ENCODE results near the gene LTBP1. TPM values are rescaled to one million over a fixed set of nuclear protein-coding genes. Genes with fewer than 3 reads are reported as not detected.

The LTBP1 gene
- total RNA-seq, 1 experiment from 2014 or later = 19.6 TPM

DNA sequence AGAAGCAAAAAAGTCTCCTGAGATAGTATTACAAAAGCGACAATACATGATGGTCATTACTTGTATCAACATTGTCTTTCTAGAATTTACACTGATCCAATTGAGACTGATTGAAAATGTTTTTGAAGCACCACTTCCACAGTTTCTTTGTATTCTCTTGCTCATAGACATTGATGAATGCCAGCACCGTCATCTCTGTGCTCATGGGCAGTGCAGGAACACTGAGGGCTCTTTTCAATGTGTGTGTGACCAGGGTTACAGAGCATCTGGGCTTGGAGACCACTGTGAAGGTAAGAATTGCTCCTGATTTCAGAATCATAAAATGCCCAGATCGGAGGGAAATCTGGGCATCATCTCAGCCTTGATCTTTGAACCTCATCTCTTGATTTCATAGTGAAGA, 354.6 kb downstream of the LTBP1 start:
- no peak overlapping the region for H3K4me3 ChIP-seq (ENCODE audit: insufficient read depth, low read depth, low read length)
- no peaks in the 10 kb centered on the region for H3K27me3 ChIP-seq (ENCODE audit: control insufficient read depth, insufficient read depth, low read length)
- no peaks in the 10 kb centered on the region; the same call in 1 of the 2 replicates for H3K36me3 ChIP-seq (replicated peaks; ENCODE audit: control insufficient read depth, insufficient read depth, low read length)
- no peak for DNase-seq

GRCh38 chr2:33302348-33302747, 355.6 kb downstream of the LTBP1 start:
- Histone ChIP-seq H3K4me3 (ENCODE audit: insufficient read depth, low read depth, low read length) (no peak overlapping the region), H3K27me3 (ENCODE audit: control insufficient read depth, insufficient read depth, low read length) (no peaks in the 10 kb centered on the region), H3K36me3 (replicated peaks; ENCODE audit: control insufficient read depth, insufficient read depth, low read length) (no peaks in the 10 kb centered on the region; the same call in 1 of the 2 replicates)
- DNase-seq = no peak

GRCh38 chr2:33304032-33304864, 357.5 kb downstream of the LTBP1 start:
- H3K36me3 ChIP-seq (replicated peaks; ENCODE audit: control insufficient read depth, insufficient read depth, low read length) = no peaks in the 10 kb centered on the region; the same call in 1 of the 2 replicates
- no peak overlapping the region for H3K4me3 ChIP-seq (ENCODE audit: insufficient read depth, low read depth, low read length)
- peak; percentile 10 for DNase-seq
- no peaks in the 10 kb centered on the region for H3K27me3 ChIP-seq (ENCODE audit: control insufficient read depth, insufficient read depth, low read length)

- DNase-seq = no peak
- Histone ChIP-seq H3K27me3 (ENCODE audit: control insufficient read depth, insufficient read depth, low read length) (no peaks in the 10 kb centered on the region), H3K36me3 (replicated peaks; ENCODE audit: control insufficient read depth, insufficient read depth, low read length) (no peaks in the 10 kb centered on the region), H3K4me3 (ENCODE audit: insufficient read depth, low read depth, low read length) (no peak overlapping the region)
Observed at GRCh38 chr2:33307659-33308270, 361.0 kb downstream of the LTBP1 start.

DNA sequence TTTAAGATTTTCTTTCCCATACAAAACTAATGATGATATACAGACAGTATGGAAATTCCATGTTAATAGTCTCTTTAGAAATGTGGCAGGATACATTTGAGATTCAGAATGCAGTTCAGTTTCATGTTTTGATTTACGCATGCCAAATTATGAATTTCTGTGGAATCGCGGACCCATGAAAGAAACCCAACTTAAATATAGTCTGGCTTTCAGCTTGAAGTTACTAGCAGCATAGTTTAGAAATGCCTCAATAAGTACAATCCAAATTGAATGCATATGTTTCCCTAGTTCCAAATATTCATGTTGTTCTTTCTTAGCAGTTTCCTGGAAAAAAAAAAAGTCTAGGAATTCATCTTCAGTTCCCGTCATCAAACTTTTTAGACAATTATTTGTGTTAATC, 365.6 kb downstream of the LTBP1 start:
- Histone ChIP-seq H3K36me3 (replicated peaks; ENCODE audit: control insufficient read depth, insufficient read depth, low read length) (no peaks in the 10 kb centered on the region), H3K27me3 (ENCODE audit: control insufficient read depth, insufficient read depth, low read length) (no peaks in the 10 kb centered on the region), H3K4me3 (ENCODE audit: insufficient read depth, low read depth, low read length) (no peak overlapping the region)
- DNase-seq = no peak

DNA sequence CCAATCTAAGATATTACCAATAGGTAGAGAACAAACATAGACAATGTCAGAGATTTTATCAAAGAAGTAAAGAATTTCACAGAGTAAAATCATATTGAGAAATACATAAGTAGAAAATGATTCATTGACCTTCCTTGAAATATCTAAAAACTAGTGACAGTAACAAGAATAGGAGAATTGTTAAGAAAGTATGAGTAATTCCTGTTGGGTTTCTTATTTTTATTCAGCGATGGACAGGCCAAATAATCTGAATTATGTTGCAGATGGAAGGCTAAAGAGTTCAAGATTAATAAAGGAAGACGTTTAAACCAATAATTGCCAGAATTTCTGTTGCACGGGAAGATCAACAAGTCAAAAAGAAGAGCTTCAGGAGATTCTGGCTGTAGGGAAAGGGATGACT, 366.3 kb downstream of the LTBP1 start:
- no peak for DNase-seq
- Histone ChIP-seq H3K36me3 (replicated peaks; ENCODE audit: control insufficient read depth, insufficient read depth, low read length) (no peaks in the 10 kb centered on the region), H3K4me3 (ENCODE audit: insufficient read depth, low read depth, low read length) (no peak overlapping the region), H3K27me3 (ENCODE audit: control insufficient read depth, insufficient read depth, low read length) (no peaks in the 10 kb centered on the region)

GRCh38 chr2:33314541-33314940, 367.8 kb downstream of the LTBP1 start:
- no peak overlapping the region for H3K4me3 ChIP-seq (ENCODE audit: insufficient read depth, low read depth, low read length)
- H3K36me3 ChIP-seq (replicated peaks; ENCODE audit: control insufficient read depth, insufficient read depth, low read length) = no peaks in the 10 kb centered on the region
- no peaks in the 10 kb centered on the region for H3K27me3 ChIP-seq (ENCODE audit: control insufficient read depth, insufficient read depth, low read length)
- DNase-seq = no peak

GRCh38 chr2:33316328-33316727, 369.6 kb downstream of the LTBP1 start:
- H3K36me3 ChIP-seq (replicated peaks; ENCODE audit: control insufficient read depth, insufficient read depth, low read length) = no peaks in the 10 kb centered on the region
- H3K4me3 ChIP-seq (ENCODE audit: insufficient read depth, low read depth, low read length) = no peak overlapping the region
- H3K27me3 ChIP-seq (ENCODE audit: control insufficient read depth, insufficient read depth, low read length) = no peaks in the 10 kb centered on the region
- DNase-seq = no peak

DNA sequence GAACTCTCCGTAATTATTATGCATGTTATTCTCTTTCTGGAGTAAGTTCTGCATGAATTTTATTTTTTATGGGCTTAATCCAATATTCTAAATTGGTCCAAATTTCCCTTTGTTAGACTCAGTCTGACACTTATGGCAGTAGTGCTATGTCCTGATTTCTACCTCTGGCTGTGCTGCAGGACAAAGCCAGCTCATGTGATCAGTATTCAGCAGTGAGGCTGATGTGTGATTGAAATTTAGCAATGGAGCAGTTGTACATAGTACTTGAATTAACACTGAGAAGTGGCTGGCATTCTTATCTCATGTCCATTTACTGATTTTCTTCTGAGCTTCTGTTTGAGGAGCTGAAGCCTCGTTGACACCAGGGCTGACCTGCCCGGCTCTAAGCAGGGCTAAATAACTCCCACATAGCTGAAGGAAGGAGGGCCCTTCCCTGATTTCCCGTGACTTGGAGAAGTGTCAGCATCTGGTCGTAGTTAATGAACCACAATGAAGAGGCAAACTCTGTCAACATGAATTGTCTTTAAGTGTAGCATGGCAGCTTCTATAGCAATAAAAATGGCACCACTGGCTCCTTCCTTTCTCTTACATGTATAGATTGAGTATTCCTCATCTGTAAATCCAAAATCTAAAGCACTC, 370.7 kb downstream of the LTBP1 start:
- no peak overlapping the region for H3K4me3 ChIP-seq (ENCODE audit: insufficient read depth, low read depth, low read length)
- no peaks in the 10 kb centered on the region for H3K27me3 ChIP-seq (ENCODE audit: control insufficient read depth, insufficient read depth, low read length)
- no peak for DNase-seq
- no peaks in the 10 kb centered on the region for H3K36me3 ChIP-seq (replicated peaks; ENCODE audit: control insufficient read depth, insufficient read depth, low read length)

DNA sequence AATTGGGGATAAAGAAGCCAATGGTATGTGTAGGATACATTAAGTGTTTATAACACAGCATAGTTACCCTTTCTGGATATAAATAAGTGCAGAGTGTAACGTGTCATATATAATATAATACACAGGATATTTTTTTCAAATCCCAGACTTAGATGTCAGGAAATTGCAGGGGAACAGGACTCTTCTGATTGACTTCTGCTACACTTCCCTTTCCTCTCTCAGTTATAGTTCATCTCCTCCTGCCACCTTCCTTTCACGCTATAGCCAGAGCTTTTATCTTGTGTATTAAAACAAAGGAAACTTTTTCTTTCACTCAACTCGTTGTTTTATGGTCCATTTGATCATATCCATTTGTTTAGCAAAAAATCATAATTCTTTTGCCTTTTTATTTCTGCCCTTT, 371.7 kb downstream of the LTBP1 start:
- no peaks in the 10 kb centered on the region for H3K36me3 ChIP-seq (replicated peaks; ENCODE audit: control insufficient read depth, insufficient read depth, low read length)
- DNase-seq = no peak
- no peaks in the 10 kb centered on the region for H3K27me3 ChIP-seq (ENCODE audit: control insufficient read depth, insufficient read depth, low read length)
- H3K4me3 ChIP-seq (ENCODE audit: insufficient read depth, low read depth, low read length) = no peak overlapping the region

DNA sequence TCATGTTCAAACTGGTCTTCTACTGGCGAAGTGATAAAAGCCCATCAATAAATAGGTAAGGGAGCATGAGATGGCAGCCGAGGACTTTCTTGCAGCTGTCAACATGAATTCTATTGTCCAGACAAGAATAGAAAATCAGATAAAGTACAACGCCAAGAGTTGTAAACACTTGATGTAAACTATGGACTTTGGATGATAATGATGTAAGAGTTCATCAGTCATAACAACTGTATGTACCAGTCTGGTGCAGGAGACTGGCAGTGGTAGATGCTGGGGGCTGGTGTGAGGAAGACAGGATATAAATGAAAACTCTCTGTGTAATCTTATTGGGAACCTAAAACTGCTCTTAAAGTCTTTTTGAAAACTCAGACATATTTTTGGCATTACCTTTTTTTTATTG, 373.8 kb downstream of the LTBP1 start:
- Histone ChIP-seq H3K27me3 (ENCODE audit: control insufficient read depth, insufficient read depth, low read length) (no peaks in the 10 kb centered on the region), H3K36me3 (replicated peaks; ENCODE audit: control insufficient read depth, insufficient read depth, low read length) (no peaks in the 10 kb centered on the region), H3K4me3 (ENCODE audit: insufficient read depth, low read depth, low read length) (no peak overlapping the region)
- no peak for DNase-seq

- Histone ChIP-seq H3K36me3 (replicated peaks; ENCODE audit: control insufficient read depth, insufficient read depth, low read length) (no peaks in the 10 kb centered on the region), H3K27me3 (ENCODE audit: control insufficient read depth, insufficient read depth, low read length) (no peaks in the 10 kb centered on the region), H3K4me3 (ENCODE audit: insufficient read depth, low read depth, low read length) (no peak overlapping the region)
- no peak for DNase-seq
Observed at GRCh38 chr2:33321236-33321771, 374.6 kb downstream of the LTBP1 start.

- H3K27me3 ChIP-seq (ENCODE audit: control insufficient read depth, insufficient read depth, low read length) = no peaks in the 10 kb centered on the region
- no peaks in the 10 kb centered on the region for H3K36me3 ChIP-seq (replicated peaks; ENCODE audit: control insufficient read depth, insufficient read depth, low read length)
- H3K4me3 ChIP-seq (ENCODE audit: insufficient read depth, low read depth, low read length) = no peak overlapping the region
- DNase-seq = no peak
Observed at GRCh38 chr2:33321876-33322483, 375.2 kb downstream of the LTBP1 start.

DNA sequence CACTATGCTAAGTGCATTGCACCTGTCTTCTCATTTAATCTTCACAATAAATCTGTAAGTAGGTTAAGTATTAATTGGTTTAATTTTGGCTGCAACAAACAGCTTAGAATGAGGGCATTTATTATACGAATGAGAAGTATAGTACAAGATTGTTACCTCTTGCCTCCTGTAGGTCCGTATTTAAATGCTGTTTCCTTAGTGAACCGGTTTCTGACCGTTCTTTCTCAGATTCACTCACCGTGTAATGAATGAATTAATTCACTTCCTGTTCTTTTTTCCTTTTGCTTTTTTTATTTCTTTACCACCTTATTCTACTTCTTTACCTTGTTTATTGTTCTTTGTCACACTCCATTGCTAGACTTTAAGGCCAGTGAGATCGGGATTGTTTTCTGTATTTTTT, 375.9 kb downstream of the LTBP1 start:
- no peaks in the 10 kb centered on the region for H3K27me3 ChIP-seq (ENCODE audit: control insufficient read depth, insufficient read depth, low read length)
- no peak overlapping the region for H3K4me3 ChIP-seq (ENCODE audit: insufficient read depth, low read depth, low read length)
- H3K36me3 ChIP-seq (replicated peaks; ENCODE audit: control insufficient read depth, insufficient read depth, low read length) = no peaks in the 10 kb centered on the region
- no peak for DNase-seq
